Naive thymus-derived CD4-positive, alpha-beta T cell (primary cell): ENCODE data around the gene SERPINA3. TPM values are rescaled to one million over a fixed set of nuclear protein-coding genes. Genes with fewer than 3 reads are reported as not detected.

Experiments
- ATAC-seq: fragments of 150-1000 bp; cut with Tn5 transposase; 2 replicates; pipeline ENCODE4 v1.10.0; 2021; ENCODE audit warnings: mild to moderate bottlenecking, moderate library complexity
- CTCF ChIA-PET: fragments of 350-600 bp; sonication (Branson Sonifier 250); formaldehyde crosslinking; loops from one replicate; lab custom pipeline; 2021; ENCODE audit warnings: antibody characterized with exemption; lab: Charles Lee
- POLR2A ChIA-PET: fragments of 350-600 bp; sonication (Branson Sonifier 250); formaldehyde crosslinking; loops from one replicate; lab custom pipeline; 2021; ENCODE audit warnings: antibody characterized with exemption, inconsistent platforms; lab: Charles Lee
- DNase-seq, 9 donors: peaks; one replicate each; pipeline versions ENCODE4 v3.0.0 to v3.0.0-alpha.2; 2020 to 2022; ENCODE audit warnings: mixed read lengths in 1 of 9
- H3K27ac ChIP-seq: one replicate; pipeline ENCODE4 v1.7.0; 2013; ENCODE audit warnings: mild to moderate bottlenecking, low read depth, low read length, moderate library complexity
- H3K27me3 ChIP-seq, 2 donors: one replicate each; pipeline ENCODE4 v1.7.0; 2013; ENCODE audit warnings: low read length in 2 of 2, mild to moderate bottlenecking in 2 of 2, moderate library complexity in 2 of 2; ENCODE audit not compliant: control insufficient read depth in 2 of 2, insufficient read depth in 2 of 2
- H3K36me3 ChIP-seq, 3 experiments: 1 replicate in 2 of 3; 2 replicates in 1 of 3; pipeline ENCODE4 v1.7.0; 2013; ENCODE audit warnings: low read length in 3 of 3, mild to moderate bottlenecking in 3 of 3, moderate library complexity in 1 of 3; ENCODE audit not compliant: insufficient read depth in 3 of 3, control insufficient read depth in 2 of 3
- H3K4me1 ChIP-seq, 2 donors: one replicate each; pipeline ENCODE4 v1.7.0; 2013; ENCODE audit warnings: low read length in 2 of 2, mild to moderate bottlenecking in 2 of 2, moderate library complexity in 1 of 2; ENCODE audit not compliant: control insufficient read depth in 2 of 2, insufficient read depth in 2 of 2
- H3K4me3 ChIP-seq: 2 replicates; pipeline ENCODE4 v1.7.0; 2013; ENCODE audit warnings: mild to moderate bottlenecking, low read length
- H3K9me3 ChIP-seq, 3 experiments: 1 replicate in 2 of 3; 2 replicates in 1 of 3; pipeline ENCODE4 v1.7.0; 2013; ENCODE audit warnings: low read length in 3 of 3; ENCODE audit not compliant: control insufficient read depth in 2 of 3
- H3K27ac Mint-ChIP-seq, 9 donors: one replicate each; pipeline ENCODE4 v1.8.0; 2020 to 2022; ENCODE audit warnings: mixed read lengths in 9 of 9, mild to moderate bottlenecking in 8 of 9, moderate library complexity in 5 of 9, inconsistent platforms in 2 of 9
- H3K27me3 Mint-ChIP-seq, 5 donors: one replicate each; pipeline ENCODE4 v1.8.0; 2021 to 2022; ENCODE audit warnings: mixed read lengths in 5 of 5, mild to moderate bottlenecking in 1 of 5
- H3K36me3 Mint-ChIP-seq, 5 donors: one replicate each; pipeline ENCODE4 v1.8.0; 2020 to 2022; ENCODE audit warnings: mixed read lengths in 5 of 5, mild to moderate bottlenecking in 3 of 5, inconsistent platforms in 1 of 5
- H3K4me1 Mint-ChIP-seq, 7 donors: one replicate each; pipeline ENCODE4 v1.8.0; 2020 to 2022; ENCODE audit warnings: mixed read lengths in 7 of 7, mild to moderate bottlenecking in 3 of 7, inconsistent platforms in 1 of 7
- H3K4me3 Mint-ChIP-seq, 10 donors: one replicate each; pipeline ENCODE4 v1.8.0; 2020 to 2022; ENCODE audit warnings: mild to moderate bottlenecking in 10 of 10, mixed read lengths in 10 of 10, moderate library complexity in 6 of 10, inconsistent platforms in 2 of 10
- H3K9me3 Mint-ChIP-seq, 11 donors: one replicate each; pipeline ENCODE4 v1.8.0; 2020 to 2022; ENCODE audit warnings: mixed read lengths in 11 of 11, mild to moderate bottlenecking in 4 of 11, inconsistent platforms in 1 of 11, moderate library complexity in 1 of 11
- intact Hi-C, 2 donors: fragments of 100-400 bp; cut with micrococcal nuclease; formaldehyde crosslinking; loops; one replicate each; pipeline ENCODE4 v1.15.1; 2023
- polyA plus RNA-seq, 2 donors: library from polyadenylated mRNA; unstranded; fragments of 300-500 nt; fragmentation: Illumina TruSeq; gene quantifications; one replicate each; pipeline ENCODE4 v1.2.3, GENCODE V29; 2021
- total RNA-seq, 6 experiments: library from RNA in 5 of 6; stranded (reverse) in 5 of 6; gene quantifications; 1 replicate in 5 of 6; 2 replicates in 1 of 6; pipeline ENCODE4 v1.2.3 and lab custom pipeline; 2021 to 2026

SERPINA3 gene
- total and polyA plus RNA-seq, 7 experiments from 2014 or later = not detected

DNA sequence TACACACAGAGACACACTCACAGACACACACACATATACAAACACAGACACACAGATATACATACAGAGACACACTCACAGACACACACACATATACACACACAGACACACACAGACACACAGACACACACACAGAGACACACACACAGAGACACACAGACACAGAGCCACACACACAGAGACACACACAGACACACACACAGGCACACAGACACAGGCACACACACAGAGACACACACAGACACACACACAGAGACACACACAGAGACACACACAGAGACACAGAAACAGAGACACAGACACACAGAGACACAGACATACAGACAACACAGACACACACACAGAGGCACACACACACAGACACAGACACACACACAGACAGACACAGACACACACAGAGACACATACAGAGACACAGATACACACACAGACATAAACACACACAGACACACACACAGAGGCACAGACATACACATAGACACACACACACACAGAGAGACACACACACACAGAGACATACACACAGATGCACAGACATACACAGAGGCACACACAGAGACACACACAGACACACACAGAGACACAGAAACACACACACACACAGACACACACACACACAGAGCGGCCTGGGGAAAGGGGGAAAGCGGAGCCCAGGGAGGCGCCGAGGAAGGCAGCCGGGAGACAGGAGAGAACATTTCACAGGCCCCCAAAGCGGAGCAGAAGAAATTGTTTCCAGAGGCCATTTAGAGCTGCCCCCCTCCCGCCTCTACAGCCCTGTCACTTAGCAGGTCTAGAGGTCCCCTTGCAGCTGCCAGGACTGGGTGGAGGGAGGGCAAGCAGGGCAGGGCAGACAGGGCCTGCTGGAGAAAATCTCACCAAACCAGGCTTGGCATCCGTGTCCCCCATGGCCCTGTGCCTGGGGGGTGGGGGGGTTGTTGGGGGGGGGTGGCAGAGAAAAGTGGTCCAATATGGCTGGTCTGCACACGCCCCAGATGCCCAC lies 38.9 kb downstream of the SERPINA3 start:
- Histone ChIP-seq H3K4me3 (no peak overlapping the region), H3K27ac (no peak overlapping the region), H3K9me3 (peaks cover 0 to 10% (median 0%) of the 10 kb centered on the region in 3 experiments), H3K36me3 (no peaks in the 10 kb centered on the region), H3K4me1 (no peaks in the 10 kb centered on the region), H3K27me3 (no peaks in the 10 kb centered on the region)
- POLR2A ChIA-PET = no interaction called here
- Mint-ChIP-seq H3K27ac (no peak overlapping the region), H3K4me1 (no peaks in the 10 kb centered on the region), H3K9me3 (peaks cover 0 to 17% (median 2%) of the 10 kb centered on the region in 11 donors), H3K36me3 (peaks cover 0 to under 1% (median 0%) of the 10 kb centered on the region in 5 donors), H3K4me3 (no peak overlapping the region), H3K27me3 (peaks cover 0 to 20% (median 8%) of the 10 kb centered on the region in 5 donors)
- DNase-seq = no peak
- CTCF ChIA-PET = no interaction called here
- no peak for ATAC-seq
- intact Hi-C loops = no loop called here

DNA sequence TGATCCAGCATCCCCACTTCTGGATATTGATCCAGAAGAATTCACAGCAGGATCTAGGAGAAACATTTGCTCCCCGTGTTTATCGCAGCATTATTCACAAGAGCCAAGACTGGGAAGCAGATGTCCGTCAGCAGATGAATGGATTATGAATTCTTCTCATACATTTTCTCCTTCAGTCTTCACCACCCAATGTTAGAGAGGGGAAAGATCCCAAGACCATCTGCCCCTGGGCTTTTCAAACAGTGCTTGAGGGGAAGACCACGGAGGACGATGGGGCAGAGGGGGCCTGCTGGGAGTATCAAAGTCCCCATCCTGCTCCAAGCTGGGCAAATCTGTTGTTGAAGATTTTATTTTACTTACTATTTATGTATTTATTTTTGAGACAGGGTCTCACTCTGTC lies 41.1 kb downstream of the SERPINA3 start:
- H3K4me3 Mint-ChIP-seq = no peak overlapping the region
- no peaks in the 10 kb centered on the region for H3K36me3 ChIP-seq
- POLR2A ChIA-PET = no interaction called here
- CTCF ChIA-PET = no interaction called here
- no peak overlapping the region for H3K27ac ChIP-seq
- intact Hi-C loops = no loop called here
- ATAC-seq (no peak), DNase-seq (no peak)
- no peaks in the 10 kb centered on the region for H3K36me3 Mint-ChIP-seq
- peaks cover 0 to 10% (median 0%) of the 10 kb centered on the region in 3 experiments for H3K9me3 ChIP-seq
- no peaks in the 10 kb centered on the region for H3K27me3 ChIP-seq
- peaks cover 0 to 7% (median under 1%) of the 10 kb centered on the region in 11 donors for H3K9me3 Mint-ChIP-seq
- no peaks in the 10 kb centered on the region for H3K4me1 ChIP-seq
- H3K4me1 Mint-ChIP-seq = no peaks in the 10 kb centered on the region
- H3K4me3 ChIP-seq = no peak overlapping the region
- H3K27ac Mint-ChIP-seq = no peak overlapping the region
- H3K27me3 Mint-ChIP-seq = peaks cover 0 to 18% (median 6%) of the 10 kb centered on the region in 5 donors

DNA sequence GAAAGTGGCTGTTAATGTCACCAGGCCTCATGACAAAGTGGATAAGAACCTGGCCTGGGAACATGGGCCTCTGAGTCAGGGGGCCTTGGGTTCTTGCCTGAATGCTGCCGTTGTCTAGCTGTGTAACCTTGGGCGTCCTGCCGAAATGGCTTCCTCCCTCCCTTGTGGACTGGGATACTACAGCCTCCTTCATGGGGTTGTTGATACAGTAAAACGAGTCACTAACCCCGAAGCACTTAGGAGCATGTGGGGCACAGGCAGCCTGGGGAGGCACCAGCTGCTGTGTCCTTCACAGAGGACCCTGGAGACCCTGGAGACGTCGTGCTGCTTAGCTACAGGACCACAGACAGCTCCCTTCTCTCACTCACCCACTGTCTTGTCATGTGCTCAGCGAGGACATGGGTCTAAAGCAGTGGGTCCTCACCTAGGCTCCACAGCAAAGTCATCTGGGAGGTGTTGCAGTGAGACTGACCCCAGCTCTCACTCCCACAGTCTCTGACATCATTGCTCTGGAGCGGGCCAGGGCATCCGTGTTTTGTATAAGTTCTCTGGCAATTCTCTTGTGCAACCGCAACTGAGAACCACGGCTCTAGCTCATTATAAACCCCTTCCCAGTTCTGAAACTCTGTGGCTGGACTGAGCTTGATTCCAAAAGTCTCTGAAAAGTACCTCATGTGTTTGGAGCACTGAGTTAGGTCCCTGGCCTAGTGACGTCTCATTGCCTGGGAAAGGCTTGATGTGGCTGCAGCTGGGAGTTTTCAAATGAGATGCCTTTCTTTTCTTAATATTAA lies 42.1 kb downstream of the SERPINA3 start:
- Mint-ChIP-seq H3K4me1 (no peaks in the 10 kb centered on the region), H3K4me3 (no peak overlapping the region), H3K27ac (no peak overlapping the region), H3K9me3 (peaks cover 0 to 3% (median 0%) of the 10 kb centered on the region in 11 donors), H3K27me3 (peaks cover 0 to 12% (median 6%) of the 10 kb centered on the region in 5 donors), H3K36me3 (no peaks in the 10 kb centered on the region)
- H3K4me1 ChIP-seq = no peaks in the 10 kb centered on the region
- CTCF ChIA-PET = no interaction called here
- peaks cover 0 to 4% (median 0%) of the 10 kb centered on the region in 3 experiments for H3K9me3 ChIP-seq
- H3K27ac ChIP-seq = no peak overlapping the region
- POLR2A ChIA-PET = interaction anchor here (0.7 kb wide), 1 partner anchor 66 kb away, joined by 4 read pairs; no protein-coding TSS in a partner anchor
- no peak overlapping the region for H3K4me3 ChIP-seq
- intact Hi-C loops = no loop called here
- no peaks in the 10 kb centered on the region for H3K36me3 ChIP-seq
- DNase-seq (no peak), ATAC-seq (no peak)
- no peaks in the 10 kb centered on the region for H3K27me3 ChIP-seq

DNA sequence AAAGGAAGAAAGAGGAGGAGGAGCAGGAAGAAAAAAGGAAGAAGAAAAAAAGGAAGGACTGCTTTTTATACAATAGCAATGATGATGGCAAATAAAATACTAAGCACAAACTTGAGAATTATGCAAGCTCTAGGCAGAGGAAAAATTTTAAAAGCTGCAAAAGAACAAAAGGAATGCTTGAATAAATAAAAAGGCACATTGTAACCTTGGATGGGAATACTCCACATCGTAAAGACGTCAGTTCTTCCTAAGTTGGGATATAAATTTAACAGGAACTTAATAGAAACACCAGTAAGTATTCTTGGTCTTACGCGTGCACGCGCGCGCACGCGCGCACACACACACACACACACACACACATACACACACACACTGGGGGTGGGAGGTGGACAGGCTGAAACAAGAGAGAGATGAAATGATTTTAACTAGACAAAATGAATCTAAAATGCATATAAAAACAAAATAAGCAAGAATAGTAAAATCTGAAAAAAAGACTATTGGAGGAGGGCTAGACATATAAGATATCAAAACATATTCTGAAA lies 43.0 kb downstream of the SERPINA3 start:
- H3K27me3 ChIP-seq = no peaks in the 10 kb centered on the region
- H3K4me3 Mint-ChIP-seq = no peak overlapping the region
- no peak for DNase-seq
- H3K4me1 Mint-ChIP-seq = no peaks in the 10 kb centered on the region
- no peak overlapping the region for H3K4me3 ChIP-seq
- no peaks in the 10 kb centered on the region for H3K36me3 Mint-ChIP-seq
- H3K27ac Mint-ChIP-seq = no peak overlapping the region
- no peaks in the 10 kb centered on the region for H3K36me3 ChIP-seq
- no peaks in the 10 kb centered on the region for H3K4me1 ChIP-seq
- peaks cover 0 to 20% (median 11%) of the 10 kb centered on the region in 5 donors for H3K27me3 Mint-ChIP-seq
- intact Hi-C loops = no loop called here
- POLR2A ChIA-PET = interaction anchor here (0.7 kb wide), 1 partner anchor 65 kb away, joined by 4 read pairs; no protein-coding TSS in a partner anchor
- peaks cover 0 to 3% (median 0%) of the 10 kb centered on the region in 11 donors for H3K9me3 Mint-ChIP-seq
- no peak for ATAC-seq
- CTCF ChIA-PET = no interaction called here
- H3K9me3 ChIP-seq = no peaks in the 10 kb centered on the region
- no peak overlapping the region for H3K27ac ChIP-seq

DNA sequence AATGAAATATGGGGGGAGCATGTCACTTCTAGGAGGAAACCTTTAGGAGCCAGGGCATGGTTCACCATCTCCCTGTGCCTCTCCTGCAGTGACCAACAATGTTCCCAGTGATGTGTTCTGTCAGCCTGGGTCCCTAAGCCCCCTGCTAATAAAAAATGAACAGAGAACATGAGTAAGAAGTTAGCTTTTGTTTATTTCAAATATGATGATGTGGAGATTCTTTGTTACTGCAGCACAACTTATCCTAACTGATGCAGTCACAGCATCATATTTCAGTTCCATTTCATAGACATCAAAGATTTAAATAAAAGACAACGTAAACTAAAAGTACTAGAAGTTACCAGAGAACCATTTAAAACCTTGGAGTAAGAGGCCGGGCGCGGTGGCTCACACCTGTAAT lies 43.9 kb downstream of the SERPINA3 start:
- no peaks in the 10 kb centered on the region for H3K36me3 ChIP-seq
- H3K4me1 Mint-ChIP-seq = no peaks in the 10 kb centered on the region
- no peak overlapping the region for H3K4me3 ChIP-seq
- H3K4me3 Mint-ChIP-seq = no peak overlapping the region
- H3K9me3 ChIP-seq = no peaks in the 10 kb centered on the region
- H3K4me1 ChIP-seq = no peaks in the 10 kb centered on the region
- DNase-seq (no peak), ATAC-seq (no peak)
- ChIA-PET CTCF (no interaction called here), POLR2A (no interaction called here)
- H3K27ac Mint-ChIP-seq = no peak overlapping the region
- intact Hi-C loops = no loop called here
- peaks cover 0 to 3% (median 0%) of the 10 kb centered on the region in 11 donors for H3K9me3 Mint-ChIP-seq
- H3K27me3 ChIP-seq = no peaks in the 10 kb centered on the region
- no peak overlapping the region for H3K27ac ChIP-seq
- H3K27me3 Mint-ChIP-seq = peaks cover 2 to 28% (median 16%) of the 10 kb centered on the region in 5 donors
- no peaks in the 10 kb centered on the region for H3K36me3 Mint-ChIP-seq

DNA sequence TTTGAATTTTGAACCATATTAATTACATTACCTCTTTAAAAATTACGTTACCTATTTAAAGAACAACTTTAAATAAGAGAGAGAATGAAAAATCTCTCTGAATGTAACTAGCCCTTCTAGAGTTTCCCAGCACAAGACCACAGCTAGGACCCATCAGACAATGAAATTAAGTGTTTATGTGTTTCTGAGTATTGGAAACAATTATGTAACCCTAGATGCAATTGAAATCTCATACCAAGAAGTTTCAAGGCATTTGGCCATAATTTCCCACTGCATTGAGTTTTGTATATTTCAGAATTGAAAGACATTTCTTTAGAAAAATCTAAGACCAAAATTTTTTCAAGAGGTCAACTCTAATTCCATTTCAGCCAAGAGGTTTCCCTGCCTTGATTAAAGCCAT lies 47.1 kb downstream of the SERPINA3 start:
- Histone ChIP-seq H3K27me3 (no peaks in the 10 kb centered on the region), H3K36me3 (no peaks in the 10 kb centered on the region), H3K27ac (no peak overlapping the region), H3K9me3 (no peaks in the 10 kb centered on the region), H3K4me1 (no peaks in the 10 kb centered on the region), H3K4me3 (no peak overlapping the region)
- Mint-ChIP-seq H3K9me3 (peaks cover 0 to 5% (median 0%) of the 10 kb centered on the region in 11 donors), H3K27me3 (peaks cover 10 to 49% (median 33%) of the 10 kb centered on the region in 5 donors), H3K36me3 (no peaks in the 10 kb centered on the region), H3K4me1 (peaks cover 0 to 2% (median 0%) of the 10 kb centered on the region in 7 donors), H3K27ac (no peak overlapping the region), H3K4me3 (no peak overlapping the region)
- CTCF ChIA-PET = no interaction called here
- intact Hi-C loops = no loop called here
- DNase-seq (no peak), ATAC-seq (no peak)
- POLR2A ChIA-PET = no interaction called here
